SW 1271 (cell line): ENCODE results near the gene RASGRP4.
A peak's percentile ranks its signal among the peaks of the same experiment; 100 is the strongest.

Experiments
- DNase-seq, 2 experiments: peaks; one replicate each; lab custom pipeline; 2025; lab: John Stamatoyannopoulos, UW

The RASGRP4 gene

DNA sequence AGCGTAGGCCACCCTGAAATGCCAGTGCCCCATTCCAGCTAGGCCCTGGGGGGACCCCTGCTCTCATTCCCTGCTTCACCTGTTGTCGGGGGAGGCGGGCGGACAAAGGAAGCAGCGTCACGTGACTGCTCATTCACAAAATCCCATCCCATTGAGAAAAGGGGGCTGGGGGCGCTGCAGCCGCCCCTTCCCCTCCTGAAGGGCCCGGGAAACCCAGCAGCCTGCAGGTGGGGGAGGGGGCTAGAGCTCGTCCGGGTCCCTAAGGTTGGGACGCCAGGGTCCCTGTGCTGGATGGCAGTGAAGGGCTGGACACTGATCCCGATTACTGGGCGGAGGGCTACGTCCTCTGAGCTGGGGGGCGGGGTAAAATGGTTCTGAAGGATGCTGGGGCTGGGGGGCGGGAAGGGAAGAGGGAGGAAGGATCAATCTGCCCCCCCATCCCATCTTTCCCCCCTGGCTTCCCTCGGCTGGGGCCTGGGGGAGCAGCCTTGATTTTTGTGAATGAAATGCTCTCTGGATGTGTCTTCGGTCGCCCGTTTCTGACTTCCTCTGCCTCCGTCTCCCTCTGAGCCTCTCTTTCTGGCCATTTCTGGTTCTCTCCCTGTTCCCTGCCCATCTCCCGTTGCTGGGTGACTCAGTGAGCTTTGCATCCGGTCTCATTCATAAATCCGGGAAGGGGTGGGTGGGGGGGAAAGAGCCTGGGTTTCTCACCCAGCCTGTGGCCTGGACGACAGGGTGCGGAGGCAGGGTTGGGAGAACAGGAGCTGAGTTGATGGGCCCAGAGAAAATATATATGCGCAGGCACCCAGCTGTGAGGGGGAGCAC is 36.7 kb downstream of the RASGRP4 start:
- DNase-seq: peak; percentile 45 to 56

DNA sequence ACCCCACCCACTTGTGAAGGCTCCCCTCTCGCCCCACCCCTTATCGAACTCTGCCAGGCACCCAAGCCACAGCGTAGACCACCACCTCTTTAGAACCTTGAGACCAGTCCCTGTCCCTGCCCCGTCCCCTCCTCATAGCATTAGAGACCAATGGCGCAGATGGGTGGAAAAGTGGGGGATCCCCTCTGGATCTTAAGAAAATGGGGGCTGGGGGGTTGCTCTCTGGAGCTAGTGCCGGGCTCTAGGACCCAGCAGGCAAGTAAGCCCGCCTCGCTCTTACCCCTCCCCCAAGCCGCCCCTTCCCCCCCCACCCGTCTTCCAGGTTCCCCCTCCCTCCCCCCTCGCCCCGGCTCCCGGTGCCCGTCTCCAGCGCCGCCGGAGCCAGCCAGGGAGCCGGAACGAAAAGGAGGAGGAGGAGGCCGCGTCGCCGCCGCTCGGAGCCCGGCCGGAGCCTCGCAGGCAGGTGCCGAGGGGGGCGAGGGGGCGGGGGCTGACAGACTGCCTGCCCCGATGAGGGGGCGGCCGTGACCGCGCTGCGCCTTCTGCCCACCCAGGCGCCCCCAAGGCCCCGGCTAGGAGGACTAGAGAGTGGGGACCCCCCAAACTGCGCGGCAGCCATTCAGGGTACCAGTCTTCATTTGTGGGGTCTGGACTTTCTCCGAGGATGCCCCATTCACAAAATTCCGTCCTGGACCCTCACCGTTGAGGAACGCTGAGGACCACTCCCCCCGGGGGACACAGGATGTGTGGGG is 37.5 kb downstream of the RASGRP4 start, which contains the start of gene SPRED3:
Gene SPRED3 (plus strand): TSS at position 349 of the 752 bp plus-strand sequence. CDS start 1,606 bp downstream, outside the sequence.
- DNase-seq: peak in 1 of 2 experiments; percentile 78

DNA sequence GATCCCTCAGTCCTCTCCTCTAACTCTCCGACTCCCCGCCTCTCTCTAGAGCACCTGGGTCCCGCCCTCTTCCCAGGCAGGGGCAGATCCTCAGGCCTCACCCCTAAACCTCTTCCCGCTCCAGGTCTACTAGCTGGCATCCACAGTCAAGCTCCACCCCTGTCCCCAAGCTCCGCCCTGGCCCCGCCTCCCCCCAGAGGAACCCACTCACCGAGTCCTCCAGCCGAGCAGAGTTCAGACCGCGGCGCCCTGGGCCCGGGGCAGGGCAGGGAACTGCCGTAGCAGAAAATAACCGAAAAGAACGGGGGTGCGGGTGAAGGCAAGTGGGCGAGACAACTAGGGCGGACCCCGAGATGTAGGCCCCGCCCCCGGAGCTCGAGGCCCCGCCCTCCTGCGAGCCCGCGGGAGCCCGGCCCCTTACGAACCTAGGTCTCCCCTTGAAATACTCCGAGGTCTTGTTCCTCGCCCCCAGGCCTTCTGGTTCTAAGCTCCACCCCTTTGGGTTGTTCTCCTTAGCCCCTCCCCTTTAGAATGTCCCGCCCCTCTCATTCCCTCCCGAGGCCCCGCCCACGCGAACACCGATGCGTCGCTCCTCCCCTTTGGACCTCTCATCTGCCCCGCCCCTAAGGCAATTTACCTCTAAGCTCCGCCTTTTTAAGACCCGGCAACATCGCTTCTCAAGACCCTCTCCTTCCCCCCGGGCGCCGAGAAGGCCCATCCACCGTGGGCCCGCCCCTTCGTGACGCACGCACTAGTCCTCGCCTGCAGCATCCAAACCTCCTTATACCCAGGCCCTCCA is 38.3 kb downstream of the RASGRP4 start, which contains the start of gene GGN:
Gene GGN (minus strand): TSS at position 485 of the 799 bp plus-strand sequence. CDS start 773 bp downstream, outside the sequence.
- peak; percentile 76 to 86 for DNase-seq

DNA sequence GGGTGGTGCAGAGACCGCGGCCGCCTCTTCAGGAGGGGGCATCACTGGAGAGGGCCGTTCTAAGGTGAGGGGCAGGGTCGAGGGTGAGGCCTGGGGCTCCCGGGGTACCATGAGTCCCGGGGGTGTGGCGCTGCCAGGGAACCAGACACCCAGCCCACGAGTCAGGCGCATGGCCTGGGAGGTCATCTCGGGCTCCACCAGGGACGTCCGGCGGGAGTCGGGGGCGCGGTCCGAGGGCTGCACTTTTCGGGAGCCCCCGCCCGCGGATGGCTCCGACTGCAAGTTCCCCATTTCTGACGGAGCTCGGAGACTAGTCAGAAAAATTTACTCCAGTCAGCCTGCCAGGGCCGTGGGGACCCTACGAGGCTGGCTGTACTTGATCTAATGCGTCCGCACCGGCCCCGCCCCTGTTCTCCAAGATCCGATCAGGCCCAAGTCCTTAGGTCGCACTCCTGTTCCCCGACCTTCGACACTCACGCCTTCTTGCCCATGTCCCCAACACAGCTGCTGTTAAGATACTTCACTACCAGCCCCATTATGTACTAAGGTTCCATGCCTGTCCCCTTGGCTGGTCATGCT is 39.0 kb downstream of the RASGRP4 start:
- no peak for DNase-seq

DNA sequence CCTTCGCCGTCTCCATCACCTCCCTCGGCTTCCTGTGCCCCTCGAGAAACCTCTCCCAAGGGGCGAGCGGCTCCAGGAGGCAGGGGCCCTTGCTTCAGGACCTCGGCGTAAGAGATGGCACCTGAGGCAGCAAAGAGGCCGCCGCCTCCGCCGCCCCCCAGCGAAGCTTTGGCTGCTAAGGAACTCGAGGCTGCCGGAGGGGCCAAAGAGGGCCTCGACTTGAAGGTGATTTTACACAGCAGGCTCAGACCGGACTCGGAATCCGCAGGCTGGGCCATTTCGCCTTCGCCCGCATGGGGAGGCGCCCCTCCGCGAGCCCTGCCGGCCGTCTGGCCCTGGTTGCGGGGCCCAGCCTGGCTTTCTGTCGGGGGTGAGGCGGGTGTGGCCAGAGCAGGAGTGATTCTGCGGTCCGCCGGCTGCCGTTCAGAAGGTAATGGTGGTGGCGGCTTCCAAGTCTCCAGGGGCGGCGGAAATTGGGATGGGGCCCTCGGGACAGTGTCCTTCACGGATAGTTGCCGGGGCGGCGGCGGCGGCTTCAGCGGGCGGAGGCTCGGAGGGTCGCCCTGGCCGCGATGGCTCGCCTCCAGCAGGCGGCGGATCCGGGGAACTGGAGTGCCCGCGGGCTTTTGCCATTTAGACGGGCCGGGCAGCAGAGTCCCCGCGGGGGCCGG is 39.6 kb downstream of the RASGRP4 start:
- no peak for DNase-seq

DNA sequence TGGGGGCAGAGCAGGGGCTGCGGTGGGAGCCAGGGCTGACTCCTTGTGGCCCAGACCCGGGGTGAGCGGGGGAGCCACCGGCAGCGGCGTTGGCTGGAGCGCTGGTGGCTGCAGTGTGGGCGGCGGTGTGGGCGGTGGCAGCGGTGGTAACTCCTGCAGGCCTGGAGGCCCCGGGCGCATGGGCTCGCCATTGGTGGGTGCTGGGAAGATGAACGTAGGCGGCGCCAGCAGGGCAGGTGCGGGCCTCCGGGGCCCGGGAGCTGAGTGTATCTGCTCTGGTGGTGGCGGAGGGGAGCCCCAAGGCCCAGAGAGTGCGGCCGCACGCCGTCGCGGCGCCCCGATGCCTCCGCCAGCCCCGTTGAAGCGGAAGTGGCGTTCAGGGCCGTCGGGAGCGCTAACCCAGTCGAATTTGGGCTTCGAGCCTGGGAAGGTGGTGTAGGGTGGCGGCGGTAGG is 40.2 kb downstream of the RASGRP4 start:
- no peak for DNase-seq

DNA sequence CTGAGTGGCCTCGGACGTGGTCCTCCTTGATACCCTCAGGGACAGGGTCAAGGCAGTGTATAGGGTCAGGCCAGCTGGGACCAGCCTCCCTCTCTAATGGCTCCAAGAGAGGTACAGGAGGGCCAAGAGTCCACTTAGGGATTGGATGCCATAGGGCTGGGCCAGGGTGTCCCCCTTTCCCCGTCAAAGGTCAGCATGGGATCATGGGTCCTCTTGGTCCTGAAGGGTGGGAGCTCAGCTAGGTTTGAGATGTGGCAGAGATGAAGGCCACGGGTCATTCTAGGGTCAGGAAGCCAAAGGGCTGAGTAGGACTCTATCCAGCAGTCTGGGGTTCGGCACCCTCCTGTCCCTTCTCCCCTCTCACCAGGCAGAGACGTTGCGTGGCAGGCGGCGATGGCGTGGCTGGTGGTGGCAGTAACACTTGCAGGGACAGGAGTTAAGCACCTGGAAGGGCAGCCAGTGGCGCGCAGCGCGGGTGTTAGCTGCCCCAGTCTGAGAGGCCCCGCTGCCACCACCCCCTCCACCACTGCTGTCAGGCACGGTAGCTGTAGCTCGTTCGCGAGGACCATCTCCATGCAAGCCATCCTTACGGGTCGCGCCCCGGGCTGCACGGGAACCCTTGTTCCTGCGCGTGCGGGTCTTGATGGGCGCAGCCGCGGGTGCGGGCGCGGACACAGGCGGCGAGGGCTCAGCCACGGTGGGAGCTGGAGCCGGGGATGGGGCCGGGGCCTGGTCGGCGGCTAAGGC is 40.8 kb downstream of the RASGRP4 start:
- no peak for DNase-seq

DNA sequence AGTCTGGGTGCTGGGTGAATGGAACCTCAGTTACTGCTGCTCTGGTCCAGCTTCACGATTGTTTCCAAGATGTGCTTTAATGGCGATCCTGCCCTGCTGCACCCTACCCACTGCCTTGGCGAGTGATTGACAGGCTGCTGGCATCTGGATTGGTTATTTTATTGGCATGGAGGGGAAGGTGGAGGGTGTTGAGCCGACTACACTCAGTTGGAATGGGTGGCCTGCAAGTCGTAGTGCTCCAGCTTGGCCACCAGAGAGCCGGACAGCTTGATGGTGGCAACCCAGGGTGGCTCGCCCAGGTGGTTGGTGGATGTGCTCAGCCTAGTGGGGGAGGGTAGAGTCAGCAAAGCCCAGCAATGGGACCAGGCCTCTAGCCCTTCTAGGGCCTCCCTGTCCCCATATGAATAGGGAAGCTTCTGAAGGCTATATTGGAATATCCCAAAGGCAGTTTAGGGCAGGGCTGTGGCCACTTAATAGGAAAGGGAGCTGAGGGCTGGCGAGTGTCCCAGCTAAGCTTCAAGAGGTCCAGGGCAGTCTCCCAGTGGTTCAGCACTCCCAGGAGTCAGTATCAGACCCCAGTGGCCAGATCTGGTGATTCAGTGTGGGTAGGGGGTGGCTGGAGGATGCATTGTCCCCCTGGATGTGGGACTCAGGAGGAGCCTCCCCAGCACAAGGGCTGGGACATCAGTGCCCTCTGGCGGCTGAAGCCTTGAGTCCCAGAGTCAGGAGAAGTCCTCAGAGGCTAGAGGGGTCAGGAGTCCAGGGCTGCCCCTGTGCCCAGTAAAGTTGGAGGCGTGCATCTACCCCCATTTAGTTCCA is 41.6 kb downstream of the RASGRP4 start:
- no peak for DNase-seq

DNA sequence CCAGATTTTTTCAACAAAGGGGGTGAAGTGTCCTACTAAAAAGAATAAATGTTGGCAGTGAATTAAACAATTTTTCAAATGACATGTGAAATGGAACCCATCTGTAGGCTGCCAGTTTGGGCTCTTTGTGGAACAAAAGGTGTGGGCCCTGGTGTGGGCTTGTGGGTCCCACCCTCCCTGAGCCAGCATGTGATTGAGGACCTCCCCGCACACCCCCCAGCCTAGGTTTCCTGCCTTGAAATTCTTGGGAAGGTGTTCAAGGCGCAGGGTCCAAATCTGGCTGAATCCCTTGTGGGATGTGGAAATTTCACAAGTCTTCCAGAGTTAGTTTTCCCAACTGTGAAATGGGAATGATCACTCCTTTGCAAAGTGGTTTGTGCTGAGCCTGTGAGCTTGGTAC is 42.3 kb downstream of the RASGRP4 start:
- DNase-seq: no peak

DNA sequence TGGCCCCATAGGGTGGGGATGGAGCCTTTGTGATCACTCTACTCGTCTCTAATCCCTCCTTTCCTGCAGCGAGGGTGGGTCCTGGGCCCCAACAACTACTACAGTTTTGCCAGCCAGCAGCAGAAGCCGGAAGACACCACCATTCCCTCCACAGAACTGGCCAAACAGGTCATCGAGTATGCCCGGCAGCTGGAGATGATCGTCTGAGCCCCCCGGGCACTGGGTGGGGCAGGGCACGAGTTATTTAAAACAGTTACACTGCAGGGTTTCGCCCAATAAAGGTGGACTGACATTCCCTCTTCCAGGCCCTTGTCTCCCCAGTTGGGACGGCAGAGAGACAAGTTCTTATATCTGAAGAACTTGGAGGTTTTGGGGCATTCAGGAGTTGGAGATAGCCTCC is 42.8 kb downstream of the RASGRP4 start:
- no peak for DNase-seq

DNA sequence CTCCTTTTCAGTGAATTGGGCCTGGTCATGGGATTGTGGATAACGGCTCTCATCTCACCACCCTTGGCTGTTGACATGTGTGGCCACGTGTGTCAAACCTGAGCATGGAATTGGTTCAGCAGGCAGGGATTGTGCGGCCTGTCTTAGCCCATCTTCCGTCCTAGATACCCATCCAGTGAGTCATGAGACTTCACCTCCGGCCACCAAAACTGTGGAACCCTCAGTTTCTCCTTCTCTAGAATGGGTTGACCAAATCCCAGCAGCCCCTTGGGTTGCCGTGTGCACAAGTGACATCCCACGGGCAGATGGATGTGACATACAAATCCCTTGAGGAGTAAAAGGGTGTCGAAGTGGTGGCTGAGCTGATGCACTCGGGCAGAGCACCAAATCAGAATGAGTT is 44.9 kb downstream of the RASGRP4 start:
- DNase-seq: no peak

DNA sequence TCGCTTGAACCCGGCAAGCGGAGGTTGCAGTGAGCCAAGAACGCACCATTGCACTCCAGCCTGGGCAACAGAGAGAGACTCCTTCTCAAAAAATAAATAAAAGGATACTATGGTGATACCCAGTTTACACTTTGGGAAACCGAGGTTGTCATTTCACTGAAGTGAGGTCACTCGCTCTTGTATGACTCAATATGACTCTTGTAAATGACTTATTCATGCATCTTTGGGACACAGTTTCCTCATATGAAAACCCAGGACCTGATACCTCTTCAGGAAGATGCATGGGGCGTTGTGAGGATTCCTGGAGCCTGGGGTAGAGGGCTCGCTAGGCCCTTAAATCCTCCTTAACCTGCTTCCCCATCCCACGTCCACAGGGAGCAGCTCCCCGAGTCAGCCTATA is 47.2 kb downstream of the RASGRP4 start:
- no peak for DNase-seq

DNA sequence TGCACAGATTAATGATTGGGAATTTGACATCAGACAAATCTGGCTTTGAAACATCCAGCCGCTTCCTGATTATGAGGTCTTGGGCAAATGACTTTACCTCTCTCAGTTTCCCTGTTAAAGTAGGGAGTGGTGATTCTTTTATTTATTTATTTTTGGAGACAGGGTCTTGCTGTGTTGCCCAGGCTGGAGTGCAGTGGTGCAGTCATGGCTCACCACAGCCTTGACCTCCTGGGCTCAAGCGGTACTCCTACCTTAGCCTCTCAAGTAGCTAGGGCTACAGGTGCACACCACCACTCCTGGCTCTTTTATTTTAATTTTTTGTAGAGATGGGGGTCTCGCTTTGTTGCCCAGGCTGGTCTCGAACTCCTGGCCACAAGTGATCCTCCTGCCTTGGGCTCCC is 49.0 kb downstream of the RASGRP4 start:
- DNase-seq: no peak

DNA sequence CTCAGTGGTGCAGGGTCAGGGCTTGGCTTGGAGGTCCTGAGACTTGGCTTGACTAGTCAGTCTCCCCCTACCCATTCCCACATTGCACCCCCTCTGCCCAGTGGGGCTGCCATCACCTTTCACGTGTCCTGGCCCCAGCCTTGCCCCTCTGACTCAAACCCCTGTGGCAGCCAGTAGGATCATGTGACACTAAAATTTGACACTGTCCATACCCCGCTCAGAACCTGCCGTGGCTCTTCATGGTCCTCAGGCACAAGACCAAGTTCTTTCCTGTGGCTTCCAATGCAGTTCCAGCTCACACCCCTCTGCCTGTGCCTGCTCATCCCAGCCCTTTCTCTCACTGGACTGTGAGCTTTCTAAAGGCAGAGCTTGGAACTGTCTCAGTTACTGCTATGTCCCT is 49.4 kb downstream of the RASGRP4 start:
- no peak for DNase-seq

DNA sequence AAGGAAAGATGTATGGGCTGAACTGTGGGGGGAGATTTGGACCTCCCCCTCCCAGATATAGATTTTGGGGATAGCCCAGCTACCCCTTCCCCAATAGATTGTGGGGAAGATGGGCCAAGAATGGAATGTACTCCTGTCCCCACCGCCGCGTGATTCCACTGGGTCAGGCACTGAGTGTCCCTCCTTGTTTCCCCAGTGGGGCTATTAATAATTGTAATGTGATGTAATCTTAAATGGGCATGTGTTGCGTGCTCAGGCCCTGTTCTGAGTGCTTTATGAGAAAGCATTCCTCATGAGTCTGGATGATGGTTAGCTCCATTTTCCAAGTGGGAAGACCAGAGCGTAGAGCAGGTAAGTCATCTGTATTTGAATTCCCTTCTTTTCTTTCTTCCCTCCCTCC is 50.3 kb downstream of the RASGRP4 start:
- no peak for DNase-seq

DNA sequence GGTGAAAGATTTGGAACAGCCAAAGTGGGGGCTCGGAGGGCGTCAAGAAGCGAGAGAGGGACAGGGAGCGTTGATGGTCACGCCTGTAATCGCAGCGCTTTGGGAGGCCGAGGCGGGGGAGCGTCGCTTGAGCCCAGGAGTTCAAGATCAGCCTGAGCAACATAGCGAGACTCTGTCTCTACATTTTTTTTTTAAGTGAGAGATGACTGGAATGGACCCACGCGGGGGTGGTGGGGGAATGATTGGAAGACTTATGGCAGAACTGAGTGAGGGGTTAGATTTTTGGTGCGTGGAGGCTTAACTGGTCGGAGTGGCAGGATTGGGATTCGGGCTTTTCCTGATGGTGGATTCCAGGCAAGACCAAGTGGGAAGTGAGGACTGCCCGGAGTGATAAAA is 50.9 kb downstream of the RASGRP4 start:
- DNase-seq: no peak

DNA sequence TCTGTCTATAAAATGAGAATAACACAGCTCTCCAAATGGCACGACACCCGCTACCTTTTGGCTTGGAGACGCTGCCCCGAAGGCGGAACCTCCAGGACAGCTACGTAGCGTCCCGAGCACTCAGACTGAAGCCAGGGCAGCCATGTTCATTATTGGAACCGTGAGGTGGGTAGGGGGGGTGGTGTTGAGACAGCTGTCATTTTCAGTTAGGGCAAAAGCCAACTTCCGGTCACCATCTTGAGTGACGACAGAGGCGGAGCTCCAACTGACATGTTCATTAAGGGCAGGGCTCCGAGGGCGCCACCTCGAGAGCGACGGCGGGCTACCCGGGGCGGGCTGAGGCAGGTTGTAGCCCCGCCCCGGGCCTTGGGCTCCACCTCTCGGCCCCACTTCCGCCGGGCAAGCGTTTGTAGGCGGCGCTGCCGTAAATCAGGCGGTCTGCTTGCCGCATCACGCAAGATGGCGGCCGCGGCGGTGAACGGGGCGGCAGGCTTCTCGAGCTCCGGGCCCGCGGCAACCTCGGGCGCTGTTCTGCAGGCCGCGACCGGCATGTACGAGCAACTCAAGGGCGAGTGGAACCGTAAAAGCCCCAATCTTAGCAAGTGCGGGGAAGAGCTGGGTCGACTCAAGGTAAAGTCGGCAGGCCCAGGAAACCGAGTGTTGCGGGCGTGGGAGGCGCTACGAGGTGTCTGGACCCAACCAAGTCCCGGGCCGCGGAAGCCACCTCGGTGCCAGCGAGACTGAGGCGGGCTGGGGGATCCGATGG is 51.5 kb downstream of the RASGRP4 start, which contains the start of gene PSMD8:
Gene PSMD8 (plus strand): TSS at position 240 of the 766 bp plus-strand sequence. CDS start 31 bp downstream, at position 271.
- DNase-seq: peak; percentile 81 to 97

DNA sequence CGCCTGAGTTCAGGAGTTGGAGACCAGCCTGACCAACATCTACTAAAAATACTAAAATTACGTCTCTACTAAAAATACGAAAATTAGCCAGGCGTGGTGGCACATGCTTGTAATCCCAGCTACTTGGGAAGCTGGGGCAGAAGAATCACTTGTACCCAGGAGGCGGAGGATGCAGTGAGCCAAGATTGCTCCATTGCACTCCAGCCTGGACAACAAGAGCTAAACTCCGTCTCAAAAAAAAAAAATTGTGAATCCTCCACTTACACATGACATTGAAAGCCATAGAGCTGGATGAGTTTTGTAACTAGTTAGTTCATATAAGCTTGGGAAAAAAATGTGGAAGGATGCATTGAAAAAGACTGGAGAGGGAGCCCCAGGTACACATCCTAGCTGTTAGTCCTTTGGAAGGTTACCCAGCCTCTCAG is 52.1 kb downstream of the RASGRP4 start:
- DNase-seq: no peak

DNA sequence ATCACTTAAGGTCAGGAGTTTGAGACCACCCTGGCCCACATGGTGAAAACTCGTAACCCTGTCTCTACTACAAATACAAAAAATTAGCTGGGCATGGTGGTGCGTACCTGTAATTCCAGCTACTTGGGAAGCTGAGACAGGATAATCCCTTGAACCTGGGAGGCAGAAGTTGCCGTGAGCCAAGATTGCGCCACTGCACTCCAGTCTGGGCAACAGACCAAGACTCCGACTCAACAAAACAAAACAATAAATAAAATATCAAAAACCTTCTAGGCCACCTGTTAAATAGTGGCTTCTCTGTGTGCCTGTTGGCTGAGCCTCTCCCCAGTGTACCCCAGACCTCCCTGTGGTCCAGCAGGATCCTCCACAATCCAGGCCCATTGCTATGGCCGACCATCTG is 54.9 kb downstream of the RASGRP4 start:
- no peak for DNase-seq
